Measurements from ENCODE around the gene CACNA1C.

CACNA1C gene

GRCh38 chr12:2697057-2697800 lies 644.4 kb downstream of the CACNA1C start:
- Histone ChIP-seq H2AFZ (ENCODE audit: low read depth) (no peak overlapping the region), H3K4me1 (ENCODE audit: low read depth, poor library complexity, severe bottlenecking) (no peaks in the 10 kb centered on the region), H3K79me2 (ENCODE audit: insufficient read depth, low read depth) (no peaks in the 10 kb centered on the region), H3K9ac (no peak overlapping the region), H3K27me3 (ENCODE audit: insufficient read depth, low read depth) (no peaks in the 10 kb centered on the region), H3K4me3 (IDR thresholded peaks at IDR 0.05; ENCODE audit: insufficient read depth, low read depth, low read length) (no peak overlapping the region), H3K27ac (no peak overlapping the region), H3K4me2 (no peak overlapping the region), H4K20me1 (ENCODE audit: insufficient read depth) (no peaks in the 10 kb centered on the region), H3K36me3 (ENCODE audit: insufficient read depth) (no peaks in the 10 kb centered on the region)
- TF ChIP-seq, protein P1, sequence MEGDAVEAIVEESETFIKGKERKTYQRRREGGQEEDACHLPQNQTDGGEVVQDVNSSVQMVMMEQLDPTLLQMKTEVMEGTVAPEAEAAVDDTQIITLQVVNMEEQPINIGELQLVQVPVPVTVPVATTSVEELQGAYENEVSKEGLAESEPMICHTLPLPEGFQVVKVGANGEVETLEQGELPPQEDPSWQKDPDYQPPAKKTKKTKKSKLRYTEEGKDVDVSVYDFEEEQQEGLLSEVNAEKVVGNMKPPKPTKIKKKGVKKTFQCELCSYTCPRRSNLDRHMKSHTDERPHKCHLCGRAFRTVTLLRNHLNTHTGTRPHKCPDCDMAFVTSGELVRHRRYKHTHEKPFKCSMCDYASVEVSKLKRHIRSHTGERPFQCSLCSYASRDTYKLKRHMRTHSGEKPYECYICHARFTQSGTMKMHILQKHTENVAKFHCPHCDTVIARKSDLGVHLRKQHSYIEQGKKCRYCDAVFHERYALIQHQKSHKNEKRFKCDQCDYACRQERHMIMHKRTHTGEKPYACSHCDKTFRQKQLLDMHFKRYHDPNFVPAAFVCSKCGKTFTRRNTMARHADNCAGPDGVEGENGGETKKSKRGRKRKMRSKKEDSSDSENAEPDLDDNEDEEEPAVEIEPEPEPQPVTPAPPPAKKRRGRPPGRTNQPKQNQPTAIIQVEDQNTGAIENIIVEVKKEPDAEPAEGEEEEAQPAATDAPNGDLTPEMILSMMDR (conservative IDR thresholded peaks at IDR 0.05; ENCODE audit: low read depth, low read length): no peak

- no peaks in the 10 kb centered on the region for H3K27me3 ChIP-seq (ENCODE audit: insufficient read depth, low read depth)
- no peaks in the 10 kb centered on the region for H3K4me1 ChIP-seq (ENCODE audit: low read depth, poor library complexity, severe bottlenecking)
- no peaks in the 10 kb centered on the region for H4K20me1 ChIP-seq (ENCODE audit: insufficient read depth)
- H3K4me2 ChIP-seq: no peak overlapping the region
- TF ChIP-seq, protein P1 (conservative IDR thresholded peaks at IDR 0.05; ENCODE audit: low read depth, low read length): no peak
- H3K36me3 ChIP-seq (ENCODE audit: insufficient read depth): no peaks in the 10 kb centered on the region
- H2AFZ ChIP-seq (ENCODE audit: low read depth): no peak overlapping the region
- H3K9ac ChIP-seq: no peak overlapping the region
- no peak overlapping the region for H3K4me3 ChIP-seq (IDR thresholded peaks at IDR 0.05; ENCODE audit: insufficient read depth, low read depth, low read length)
- no peak overlapping the region for H3K27ac ChIP-seq
- H3K79me2 ChIP-seq (ENCODE audit: insufficient read depth, low read depth): no peaks in the 10 kb centered on the region
Measured at GRCh38 chr12:2698566-2698965, 645.8 kb downstream of the CACNA1C start.

DNA sequence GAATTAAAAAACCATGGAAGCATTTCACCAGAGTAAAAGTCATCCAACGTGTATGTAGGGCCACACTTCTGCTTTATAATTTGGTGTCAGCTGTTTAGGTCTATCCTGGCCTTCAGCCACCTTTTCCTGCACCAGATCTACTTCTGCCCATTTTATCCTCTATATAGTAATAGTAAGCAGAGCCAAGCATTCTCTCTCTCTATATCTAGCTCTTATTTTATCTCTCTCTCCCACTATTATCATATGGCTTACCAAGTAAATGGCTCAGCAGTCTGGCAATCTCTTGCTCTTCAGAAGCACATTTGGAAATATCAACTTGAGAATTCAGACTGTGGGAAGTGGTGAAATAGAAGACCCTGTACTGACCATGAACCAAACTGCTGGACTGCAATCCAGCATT lies 657.9 kb downstream of the CACNA1C start:
- Histone ChIP-seq H3K79me2 (ENCODE audit: insufficient read depth, low read depth) (no peaks in the 10 kb centered on the region), H3K4me1 (ENCODE audit: low read depth, poor library complexity, severe bottlenecking) (no peaks in the 10 kb centered on the region), H3K36me3 (ENCODE audit: insufficient read depth) (no peaks in the 10 kb centered on the region), H3K4me2 (no peak overlapping the region), H3K27ac (no peak overlapping the region), H2AFZ (ENCODE audit: low read depth) (no peak overlapping the region), H3K4me3 (IDR thresholded peaks at IDR 0.05; ENCODE audit: insufficient read depth, low read depth, low read length) (no peak overlapping the region), H4K20me1 (ENCODE audit: insufficient read depth) (no peaks in the 10 kb centered on the region), H3K27me3 (ENCODE audit: insufficient read depth, low read depth) (no peaks in the 10 kb centered on the region), H3K9ac (no peak overlapping the region)
- TF ChIP-seq, protein P1 (conservative IDR thresholded peaks at IDR 0.05; ENCODE audit: low read depth, low read length): no peak

- Histone ChIP-seq H3K4me1 (ENCODE audit: low read depth, poor library complexity, severe bottlenecking) (no peaks in the 10 kb centered on the region), H3K4me3 (IDR thresholded peaks at IDR 0.05; ENCODE audit: insufficient read depth, low read depth, low read length) (no peak overlapping the region), H3K27me3 (ENCODE audit: insufficient read depth, low read depth) (no peaks in the 10 kb centered on the region), H2AFZ (ENCODE audit: low read depth) (no peak overlapping the region), H3K9ac (no peak overlapping the region), H3K27ac (no peak overlapping the region), H3K4me2 (no peak overlapping the region), H3K36me3 (ENCODE audit: insufficient read depth) (no peaks in the 10 kb centered on the region), H4K20me1 (ENCODE audit: insufficient read depth) (no peaks in the 10 kb centered on the region), H3K79me2 (ENCODE audit: insufficient read depth, low read depth) (no peaks in the 10 kb centered on the region)
- TF ChIP-seq, protein P1 (conservative IDR thresholded peaks at IDR 0.05; ENCODE audit: low read depth, low read length): no peak
Measured at GRCh38 chr12:2719392-2719791, 666.6 kb downstream of the CACNA1C start.
